Right lung (tissue), 10 donors: Measurements from ENCODE around the gene CENPH. TPM values are rescaled to one million over a fixed set of nuclear protein-coding genes. Genes with fewer than 3 reads are reported as not detected.
"Not testable (repeated sequence)": the region's sequence is repeated elsewhere in the genome, so short reads cannot be mapped to it uniquely, and the experiment has no call there.

Experiments
- DNase-seq, 2 donors: peaks; one replicate each; pipeline ENCODE4 v3.0.0-alpha.2; 2013
- long read RNA-seq, 8 donors: transcript quantifications; one replicate each; lab custom pipeline, GENCODE V29; 2026
- polyA plus RNA-seq, 5 donors: library from polyadenylated mRNA; unstranded; fragments of 120-200 nt; gene quantifications; one replicate each; pipeline versions ENCODE4 v1.2.1 to v1.2.3, GENCODE V29; 2013; ENCODE audit warnings: inconsistent platforms in 1 of 5, low replicate concordance in 1 of 5; ENCODE audit not compliant: insufficient read length in 5 of 5, insufficient read depth in 1 of 5

Gene CENPH, protein sequence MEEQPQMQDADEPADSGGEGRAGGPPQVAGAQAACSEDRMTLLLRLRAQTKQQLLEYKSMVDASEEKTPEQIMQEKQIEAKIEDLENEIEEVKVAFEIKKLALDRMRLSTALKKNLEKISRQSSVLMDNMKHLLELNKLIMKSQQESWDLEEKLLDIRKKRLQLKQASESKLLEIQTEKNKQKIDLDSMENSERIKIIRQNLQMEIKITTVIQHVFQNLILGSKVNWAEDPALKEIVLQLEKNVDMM
- polyA plus RNA-seq = 10 to 100 TPM; 16.0 to 38.4 (median 26.1) TPM
- long read RNA-seq, donor 1, transcript CENPH-201 (9 exons, 1,389 nt) = major isoform, 7 of 8 reads
- long read RNA-seq, donor 1, partial matches to known transcripts = 0 of 8 reads
- long read RNA-seq, donor 1, other reads (novel, unspliced or antisense) = 0 of 8 reads
- long read RNA-seq, donor 2, transcript CENPH-201 (9 exons, 1,389 nt) = major isoform, 5 of 6 reads
- long read RNA-seq, donor 2, partial matches to known transcripts = 0 of 6 reads
- long read RNA-seq, donor 2, other reads (novel, unspliced or antisense) = 0 of 6 reads
- long read RNA-seq, donor 3, transcript CENPH-201 (9 exons, 1,389 nt) = major isoform, 6 of 8 reads
- long read RNA-seq, donor 3, partial matches to known transcripts = 0 of 8 reads
- long read RNA-seq, donor 3, other reads (novel, unspliced or antisense) = 0 of 8 reads
- long read RNA-seq, donor 4, transcript CENPH-201 (9 exons, 1,389 nt) = major isoform, 5 of 5 reads
- long read RNA-seq, donor 4, partial matches to known transcripts = 0 of 5 reads
- long read RNA-seq, donor 4, other reads (novel, unspliced or antisense) = 0 of 5 reads
- long read RNA-seq, donor 5, transcript CENPH-201 (9 exons, 1,389 nt) = major isoform, 12 of 15 reads
- long read RNA-seq, donor 5, partial matches to known transcripts = 0 of 15 reads
- long read RNA-seq, donor 5, other reads (novel, unspliced or antisense) = 0 of 15 reads
- long read RNA-seq, donor 6, transcript CENPH-201 (9 exons, 1,389 nt) = major isoform, 8 of 8 reads
- long read RNA-seq, donor 6, partial matches to known transcripts = 0 of 8 reads
- long read RNA-seq, donor 6, other reads (novel, unspliced or antisense) = 0 of 8 reads
- long read RNA-seq, donor 7, transcript CENPH-201 (9 exons, 1,389 nt) = major isoform, 7 of 7 reads
- long read RNA-seq, donor 7, partial matches to known transcripts = 0 of 7 reads
- long read RNA-seq, donor 7, other reads (novel, unspliced or antisense) = 0 of 7 reads
- long read RNA-seq, donor 8, transcript CENPH-201 (9 exons, 1,389 nt) = major isoform, 5 of 5 reads
- long read RNA-seq, donor 8, partial matches to known transcripts = 0 of 5 reads
- long read RNA-seq, donor 8, other reads (novel, unspliced or antisense) = 0 of 5 reads

DNA sequence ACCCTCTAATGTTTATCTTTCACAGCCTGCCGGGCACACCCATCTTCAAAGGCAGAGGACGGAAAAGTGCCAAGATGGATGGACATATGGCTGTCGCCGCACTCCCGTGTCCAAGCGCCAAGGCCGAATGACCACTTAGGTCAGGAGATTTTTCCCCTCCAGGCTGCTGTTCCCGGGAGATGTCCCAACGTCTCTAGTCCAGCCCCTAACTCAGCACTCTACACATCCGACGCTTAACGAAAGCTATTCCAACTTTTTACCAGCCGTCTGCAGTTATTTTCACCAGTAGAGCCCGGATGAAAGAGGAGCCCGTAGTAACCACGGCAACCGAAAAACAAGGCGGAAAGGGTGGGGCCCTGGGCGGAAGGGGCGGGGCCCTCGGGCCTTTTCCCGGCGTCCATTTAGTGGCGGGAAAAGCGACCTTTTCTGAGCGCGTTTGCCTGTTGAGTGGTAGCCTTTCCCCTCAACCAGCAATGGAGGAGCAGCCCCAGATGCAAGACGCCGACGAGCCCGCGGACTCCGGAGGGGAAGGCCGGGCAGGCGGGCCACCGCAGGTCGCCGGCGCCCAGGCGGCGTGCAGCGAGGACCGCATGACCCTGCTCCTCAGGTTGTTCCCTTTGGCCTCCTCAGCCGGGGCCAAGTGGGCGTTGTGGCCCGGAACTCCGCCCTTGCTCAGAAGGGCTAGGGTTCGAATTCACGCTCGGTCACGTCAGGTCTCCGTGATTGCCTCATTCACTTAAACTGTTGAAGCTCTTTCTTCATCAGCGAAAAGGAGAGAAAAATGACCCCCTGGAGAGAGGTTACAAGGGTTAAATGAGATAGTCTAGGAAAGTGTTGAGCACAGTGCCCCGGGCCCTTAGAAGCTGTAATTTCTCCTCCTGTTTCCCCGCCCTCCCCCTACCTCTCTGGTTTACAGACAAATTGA is at the start of gene CENPH:
TSS of gene CENPH (plus strand) at position 422 of the 925 bp plus-strand sequence. CDS start at position 474, 52 bp downstream.
- peak; percentile 90 to 94 for DNase-seq

DNA sequence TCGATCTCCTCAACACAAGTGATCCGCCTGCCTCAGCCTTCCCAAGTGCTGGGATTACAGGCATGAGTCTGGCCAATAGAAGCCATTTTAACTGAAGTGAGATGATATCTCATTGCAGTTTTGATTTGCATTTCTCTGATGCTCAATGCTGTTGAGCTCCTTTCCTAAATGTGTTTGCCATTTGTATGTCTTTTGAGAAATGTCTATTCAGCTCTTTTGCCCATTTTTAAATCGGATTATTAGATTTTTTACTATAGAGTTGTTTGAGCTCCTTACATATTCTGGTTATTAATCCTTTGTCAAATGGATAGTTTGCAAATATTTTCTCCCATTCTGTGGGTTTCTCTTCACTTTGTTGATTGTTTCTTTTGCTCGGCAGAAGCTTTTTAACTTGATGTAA is 49.1 kb upstream of the CENPH start:
- not testable (repeated sequence) for DNase-seq

DNA sequence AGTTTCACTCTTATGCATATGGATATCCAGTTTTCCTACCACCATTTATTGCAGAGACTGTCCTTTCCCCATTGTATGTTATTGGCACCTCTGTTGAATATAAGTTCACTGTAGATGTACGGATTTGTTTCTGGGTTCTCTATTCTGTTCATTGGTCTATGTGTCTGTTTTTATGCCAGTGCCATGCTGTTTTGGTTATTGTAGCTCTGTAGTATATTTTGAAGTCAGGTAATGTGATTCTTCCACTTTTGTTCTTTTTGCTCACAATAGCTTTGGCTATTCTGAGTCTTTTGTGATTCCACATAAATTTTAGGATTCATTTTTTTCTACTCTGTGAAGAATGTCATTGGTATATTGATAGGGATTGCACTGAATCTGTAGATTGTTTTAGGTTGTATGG is 48.6 kb upstream of the CENPH start:
- no peak for DNase-seq

DNA sequence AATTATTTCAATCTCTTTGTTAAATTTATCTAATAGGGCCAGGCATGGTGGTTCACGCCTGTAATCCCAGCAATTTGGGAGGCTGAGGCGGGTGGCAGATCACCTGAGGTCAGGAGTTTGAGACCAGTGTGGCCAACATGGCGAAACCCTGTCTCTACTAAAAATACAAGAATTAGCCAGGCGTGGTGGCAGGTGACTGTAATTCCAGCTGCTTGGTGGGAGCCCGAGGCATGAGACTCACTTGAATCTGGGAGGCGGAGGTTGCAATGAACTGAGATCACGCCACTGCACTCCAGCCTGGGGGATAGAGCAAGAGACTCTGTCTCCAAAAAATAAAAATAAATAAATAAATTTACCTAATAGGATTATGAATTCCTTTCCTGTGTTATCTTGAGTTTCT is 40.8 kb upstream of the CENPH start:
- not testable (repeated sequence) for DNase-seq

DNA sequence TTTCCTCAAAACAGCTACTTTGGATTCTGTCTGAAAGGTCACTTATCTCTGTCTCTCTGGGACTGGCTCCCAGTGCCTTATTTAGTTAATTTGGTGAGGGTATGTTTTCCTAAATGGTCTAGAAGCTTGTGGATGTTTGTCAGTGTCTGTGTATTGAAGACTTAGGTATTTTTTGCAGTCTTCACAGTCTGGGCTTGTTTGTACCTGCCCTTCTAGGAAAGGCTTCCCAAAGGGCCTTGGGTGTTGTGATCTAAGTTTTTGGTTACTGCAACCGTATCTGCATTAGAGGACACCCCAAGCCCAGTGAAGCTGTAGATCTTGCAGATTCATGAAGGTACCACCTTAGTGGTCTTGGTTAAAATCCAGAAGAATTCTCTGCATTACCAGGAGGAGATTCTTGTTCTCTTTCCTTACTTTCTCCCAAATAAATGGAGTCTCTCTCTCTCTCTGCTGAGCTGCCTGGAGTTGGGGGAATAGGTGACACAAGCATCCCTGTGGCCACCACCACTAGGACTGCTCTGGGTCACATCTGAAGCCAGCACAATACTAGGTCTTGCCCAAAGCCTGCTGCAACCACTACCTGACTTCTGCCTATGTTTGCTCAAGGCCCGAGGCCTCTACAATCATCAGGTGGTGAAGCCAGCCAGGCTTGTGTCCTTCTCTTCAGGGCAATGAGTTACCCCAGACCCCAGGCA is 40.3 kb upstream of the CENPH start:
- no peak for DNase-seq

DNA sequence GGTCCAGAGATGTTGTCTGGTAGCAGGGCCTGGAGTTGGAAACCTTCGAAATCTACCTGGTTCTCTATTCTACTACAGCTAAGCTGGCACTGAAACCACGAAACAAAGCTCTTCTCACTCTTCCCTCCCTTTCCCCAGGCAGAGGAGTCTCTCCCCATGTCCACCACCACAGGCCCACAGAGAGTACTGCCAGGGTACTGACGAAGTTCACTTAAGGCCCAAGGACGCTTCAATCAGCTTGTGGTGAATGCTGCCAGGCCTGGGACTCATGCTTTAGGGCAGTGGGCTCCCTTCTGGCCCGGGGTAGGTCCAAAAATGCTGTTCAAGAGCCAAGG is 39.7 kb upstream of the CENPH start:
- DNase-seq = no peak

DNA sequence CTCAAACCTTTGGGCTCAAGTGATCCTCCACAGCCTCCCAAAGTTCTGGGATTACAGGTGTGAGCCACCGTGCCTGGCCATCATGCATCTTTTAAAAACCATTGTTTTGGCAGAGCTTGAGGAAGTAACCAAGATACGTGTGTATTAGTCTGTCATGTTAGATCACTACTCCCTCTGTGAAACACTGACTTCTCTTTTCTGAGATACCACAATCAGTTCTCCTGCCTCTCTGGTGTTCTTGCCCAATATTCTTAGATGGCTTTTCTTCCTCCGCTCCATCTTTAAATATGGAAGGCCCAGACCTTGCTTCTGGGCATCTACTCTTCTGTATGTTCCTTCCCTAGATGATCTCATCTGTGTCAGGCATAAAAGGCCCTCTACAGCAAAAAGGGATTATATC is 36.7 kb upstream of the CENPH start:
- no peak for DNase-seq

DNA sequence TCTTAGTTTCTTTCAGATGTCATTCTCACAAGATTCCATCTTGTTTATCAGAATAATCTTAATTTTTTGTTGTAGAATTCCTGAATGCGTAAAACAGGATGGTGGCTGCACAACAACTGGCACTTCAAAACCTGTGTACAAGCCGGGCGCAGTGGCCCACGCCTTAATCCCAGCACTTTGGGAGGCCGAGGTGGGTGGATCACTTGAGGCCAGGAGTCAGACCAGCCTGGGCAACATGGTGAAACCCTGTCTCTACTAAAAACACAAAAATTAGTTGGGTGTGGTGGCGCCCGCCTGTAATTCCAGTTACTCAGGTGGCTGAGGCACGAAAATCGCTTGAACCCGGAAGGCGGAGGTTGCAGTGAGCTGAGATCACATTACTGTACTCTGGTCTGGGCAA is 32.9 kb upstream of the CENPH start:
- no peak for DNase-seq

DNA sequence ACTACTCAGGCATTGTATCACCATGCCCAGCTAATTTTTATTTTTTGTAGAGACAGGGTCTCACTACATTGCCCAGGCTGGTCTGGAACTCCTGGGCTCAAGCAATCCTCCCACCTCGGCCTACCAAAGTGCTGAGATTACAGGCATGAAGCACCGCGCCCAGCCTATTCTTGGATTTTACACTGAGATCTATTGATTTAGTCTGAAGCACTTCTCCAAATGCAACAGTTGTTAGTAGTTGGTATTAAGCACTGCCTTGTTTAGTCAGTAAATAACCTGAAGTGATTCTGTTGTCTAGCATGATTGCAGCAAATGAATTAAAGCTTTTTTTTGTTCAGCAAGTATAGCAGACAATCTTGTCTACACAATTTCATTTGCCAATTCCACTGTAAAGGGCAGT is 31.3 kb upstream of the CENPH start:
- DNase-seq = no peak

DNA sequence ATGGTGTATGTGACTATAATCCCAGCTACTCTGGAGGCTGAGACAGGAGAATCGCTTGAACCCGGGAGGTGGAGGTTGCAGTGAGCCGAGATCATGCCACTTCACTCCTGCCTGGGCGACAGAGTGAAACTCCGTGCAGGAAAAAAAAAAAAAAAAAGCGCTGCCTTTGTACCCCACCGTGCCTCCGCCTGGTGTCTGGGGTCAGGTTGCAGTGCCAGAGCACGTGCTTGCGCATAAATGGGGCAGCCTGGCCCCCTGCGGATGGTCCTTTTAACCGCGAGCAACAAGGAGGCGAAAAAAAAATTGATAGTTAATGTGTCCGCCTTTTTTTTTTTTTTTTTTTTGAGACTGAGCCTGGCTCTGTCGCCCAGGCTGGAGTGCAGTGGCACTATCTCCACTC is 28.7 kb upstream of the CENPH start:
- DNase-seq = no peak

DNA sequence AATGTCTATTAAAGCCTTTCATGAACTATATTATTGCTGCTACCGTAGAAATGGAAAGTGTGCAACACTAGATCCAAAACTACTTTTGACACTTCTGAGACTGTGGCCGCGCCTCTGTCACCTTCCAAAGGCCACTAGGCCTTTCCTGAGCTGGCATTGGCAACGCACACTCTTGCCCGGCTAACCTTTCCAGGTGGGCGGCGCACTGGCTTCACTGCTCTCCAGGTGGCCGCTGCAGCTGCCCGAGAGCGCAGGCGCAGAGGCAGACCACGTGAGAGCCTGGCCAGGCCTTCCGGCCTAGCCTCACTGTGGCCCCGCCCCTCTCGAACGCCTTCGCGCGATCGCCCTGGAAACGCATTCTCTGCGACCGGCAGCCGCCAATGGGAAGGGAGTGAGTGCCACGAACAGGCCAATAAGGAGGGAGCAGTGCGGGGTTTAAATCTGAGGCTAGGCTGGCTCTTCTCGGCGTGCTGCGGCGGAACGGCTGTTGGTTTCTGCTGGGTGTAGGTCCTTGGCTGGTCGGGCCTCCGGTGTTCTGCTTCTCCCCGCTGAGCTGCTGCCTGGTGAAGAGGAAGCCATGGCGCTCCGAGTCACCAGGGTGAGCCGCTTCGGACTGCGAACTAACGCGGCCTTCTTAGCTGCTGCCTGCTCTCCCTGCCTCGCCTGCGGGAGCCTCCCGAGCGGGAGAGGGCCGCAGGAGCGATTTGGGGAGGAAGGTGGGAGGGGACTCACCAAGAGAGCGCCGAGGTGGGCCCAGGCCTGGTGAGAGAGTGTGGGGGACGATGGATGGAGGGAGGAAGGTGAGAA is 22.5 kb upstream of the CENPH start, which contains the start of gene CCNB1:
TSS of gene CCNB1 (plus strand) at position 465 of the 807 bp plus-strand sequence. CDS start at position 578, 113 bp downstream.
- peak; percentile 94 to 96 for DNase-seq

DNA sequence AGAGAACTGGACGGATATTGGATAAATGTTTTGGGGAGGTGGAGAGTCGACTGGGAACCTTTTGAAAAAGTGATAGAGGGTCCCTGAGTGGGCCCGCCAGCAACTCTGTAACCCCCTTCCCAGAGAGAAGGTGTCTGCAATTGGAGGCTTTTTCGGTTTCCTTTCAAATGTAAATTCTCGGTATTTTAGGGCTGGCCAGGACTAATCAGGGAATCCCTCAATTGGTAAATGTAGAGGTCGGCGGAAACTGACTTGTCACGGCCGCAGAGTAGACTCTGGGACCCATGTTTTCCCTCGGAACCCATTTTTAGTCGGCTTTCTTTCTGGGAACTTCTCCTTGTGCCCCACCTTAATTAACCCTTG is 21.9 kb upstream of the CENPH start:
- DNase-seq = no peak

DNA sequence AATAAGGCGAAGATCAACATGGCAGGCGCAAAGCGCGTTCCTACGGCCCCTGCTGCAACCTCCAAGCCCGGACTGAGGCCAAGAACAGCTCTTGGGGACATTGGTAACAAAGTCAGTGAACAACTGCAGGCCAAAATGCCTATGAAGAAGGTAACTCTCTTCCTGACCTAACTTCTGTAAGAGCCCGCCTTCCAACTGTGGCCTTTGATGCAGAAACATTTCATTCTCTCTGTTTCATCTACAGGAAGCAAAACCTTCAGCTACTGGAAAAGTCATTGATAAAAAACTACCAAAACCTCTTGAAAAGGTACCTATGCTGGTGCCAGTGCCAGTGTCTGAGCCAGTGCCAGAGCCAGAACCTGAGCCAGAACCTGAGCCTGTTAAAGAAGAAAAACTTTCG is 21.5 kb upstream of the CENPH start:
- no peak for DNase-seq

DNA sequence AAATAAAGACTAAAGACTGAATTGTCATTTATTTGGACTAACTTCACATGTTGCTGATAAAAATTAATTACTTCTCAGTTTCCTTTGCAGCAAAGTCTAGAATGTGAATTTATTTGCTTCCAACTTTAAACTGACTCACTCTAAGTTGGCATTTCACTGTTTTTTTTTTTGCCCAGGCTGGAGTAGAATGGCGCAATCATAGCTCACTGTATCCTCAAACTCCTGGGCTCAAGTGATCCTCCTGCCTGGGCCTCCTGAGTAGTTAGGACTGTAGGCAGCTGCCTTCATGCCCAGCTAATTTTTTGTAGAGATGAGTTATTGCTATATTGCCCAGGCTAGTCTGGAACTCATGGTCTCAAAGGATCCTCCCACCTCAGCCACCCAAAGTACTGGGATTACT is 18.9 kb upstream of the CENPH start:
- no peak for DNase-seq

DNA sequence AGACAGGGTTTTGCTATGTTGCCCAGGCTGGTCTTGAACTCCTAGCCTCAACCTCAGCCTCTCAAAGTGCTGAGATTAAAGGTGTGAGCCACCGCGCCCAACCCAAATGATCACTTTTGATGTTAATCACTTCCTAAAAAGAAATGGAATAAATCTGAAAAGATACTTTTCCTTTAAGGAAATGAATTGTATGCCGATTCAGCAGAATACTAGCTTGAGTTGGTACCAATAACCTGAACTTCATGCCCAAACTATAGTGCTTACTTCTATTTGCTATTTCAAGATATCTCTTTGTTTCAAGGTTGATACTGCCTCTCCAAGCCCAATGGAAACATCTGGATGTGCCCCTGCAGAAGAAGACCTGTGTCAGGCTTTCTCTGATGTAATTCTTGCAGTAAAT is 18.4 kb upstream of the CENPH start:
- no peak for DNase-seq

DNA sequence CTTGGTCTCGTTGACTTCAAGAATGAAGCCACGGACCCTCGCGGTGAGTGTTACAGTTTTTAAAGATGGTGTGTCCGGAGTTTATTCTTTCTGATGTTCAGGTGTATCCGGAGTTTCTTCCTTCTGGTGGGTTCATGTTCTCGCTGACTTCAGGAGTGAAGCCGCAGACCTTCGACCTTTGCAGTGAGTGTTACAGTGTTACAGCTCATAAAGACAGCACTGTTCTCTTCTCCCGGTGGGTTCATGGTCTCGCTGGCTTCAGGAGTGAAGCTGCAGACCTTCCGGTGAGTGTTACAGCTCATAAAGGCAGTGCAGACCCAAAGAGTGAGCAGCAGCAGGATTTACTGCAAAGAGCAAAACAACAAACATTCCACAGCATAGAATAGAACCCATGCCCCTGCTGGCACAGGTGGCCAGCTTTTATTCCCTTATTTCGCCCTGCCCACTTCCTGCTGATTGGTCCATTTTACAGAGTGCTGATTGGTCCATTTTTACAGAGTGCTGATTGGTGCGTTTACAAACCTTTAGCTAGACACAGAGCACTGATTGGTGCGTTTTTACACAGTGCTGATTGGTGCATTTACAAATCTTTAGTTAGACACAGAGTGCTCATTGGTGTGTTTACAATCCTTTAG is 7.6 kb upstream of the CENPH start:
- not testable (repeated sequence) for DNase-seq

DNA sequence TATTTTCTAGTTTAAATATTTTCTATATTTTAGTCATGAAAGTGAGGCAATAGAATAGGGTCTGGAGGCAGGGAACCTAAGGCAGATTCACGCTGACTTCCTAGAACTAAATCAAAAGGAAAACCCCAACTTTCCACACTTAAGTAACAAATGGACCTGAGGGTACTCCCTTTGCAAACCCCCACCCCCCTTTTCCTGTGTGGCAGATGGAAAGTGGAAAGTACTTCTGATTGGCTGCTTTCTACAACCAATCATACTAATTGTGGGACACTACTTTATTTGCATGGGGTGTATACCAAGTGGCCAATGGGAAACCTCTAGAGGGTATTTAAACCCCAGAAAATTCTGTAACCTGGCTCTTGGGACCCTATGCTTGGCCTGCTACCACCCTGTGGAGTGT is 4.8 kb upstream of the CENPH start:
- no peak for DNase-seq

DNA sequence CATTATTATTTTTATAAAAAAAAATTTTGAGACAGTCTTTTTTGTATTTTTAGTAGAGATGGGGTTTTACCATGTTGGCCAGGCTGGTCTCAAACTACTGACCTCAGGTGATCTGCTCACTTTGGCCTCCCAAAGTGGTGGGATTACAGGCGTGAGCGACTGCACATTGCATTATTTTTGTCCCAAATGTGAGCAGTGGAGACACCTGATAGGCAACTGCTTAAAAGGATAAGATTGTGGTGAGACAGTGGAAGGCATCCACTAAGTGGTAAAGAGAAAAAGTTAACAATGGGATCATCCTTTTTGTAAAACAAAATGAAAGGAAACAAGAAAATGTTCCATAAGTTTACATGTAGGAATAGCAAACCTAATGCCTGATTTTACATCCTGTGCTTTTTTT is 2.0 kb upstream of the CENPH start:
- DNase-seq = no peak

DNA sequence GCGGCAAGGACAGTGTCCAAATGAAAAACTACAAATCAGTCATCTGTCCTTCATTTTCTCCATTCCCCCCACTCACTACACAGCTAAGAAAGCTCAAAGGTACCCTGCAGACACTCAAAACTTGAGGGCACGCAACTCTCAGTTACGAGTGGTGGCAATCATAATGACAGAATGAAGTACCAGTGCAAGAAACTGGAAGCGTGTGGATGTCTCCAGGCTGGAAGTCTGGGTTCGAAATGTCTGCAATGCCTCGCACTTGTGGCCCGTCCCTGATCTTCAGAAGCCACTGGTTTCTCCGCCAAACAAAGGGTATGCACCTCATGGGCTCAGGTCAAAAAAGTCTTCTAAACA is 597 bp upstream of the CENPH start:
- no peak for DNase-seq
